GM19351 (cell line): ENCODE measurements around the gene SCD5.

Experiments used
- ATAC-seq: cut with Tn5 transposase; IDR thresholded peaks from one replicate; pipeline ENCODE4 v1.9.1; 2021; ENCODE audit warnings: mild to moderate bottlenecking, moderate library complexity; ENCODE audit not compliant: unreplicated experiment

Gene SCD5

DNA sequence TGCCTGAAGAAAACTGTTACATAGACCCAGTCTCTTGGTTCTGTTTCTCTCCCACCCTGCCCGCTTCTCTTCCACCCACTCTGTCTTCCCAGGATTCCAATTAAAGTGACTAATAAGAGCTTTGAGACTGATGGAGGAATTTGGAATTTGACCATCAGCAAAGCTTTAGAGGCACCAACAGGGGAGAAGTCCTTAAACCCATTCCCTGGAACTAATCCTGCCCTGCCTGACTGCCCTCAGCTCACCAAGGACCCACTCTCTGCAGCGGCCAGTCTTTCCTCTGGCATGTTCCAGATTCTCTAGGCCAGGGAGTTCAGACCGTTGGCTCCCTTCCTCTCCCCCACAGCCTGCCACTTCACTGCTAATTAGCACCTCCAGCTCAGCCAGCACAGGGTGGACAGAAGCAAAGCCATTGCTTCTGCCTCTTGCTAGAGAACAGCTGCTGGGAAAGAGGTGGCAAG lies 23.9 kb downstream of the SCD5 start:
- no peak for ATAC-seq

GRCh38 chr4:82773057-82773456 lies 25.5 kb downstream of the SCD5 start:
- no peak for ATAC-seq

- no peak for ATAC-seq
These were observed 28.0 kb downstream of the SCD5 start for GRCh38 chr4:82770607-82771006.

- no peak for ATAC-seq
These were observed 33.5 kb downstream of the SCD5 start for GRCh38 chr4:82765134-82765533.

DNA sequence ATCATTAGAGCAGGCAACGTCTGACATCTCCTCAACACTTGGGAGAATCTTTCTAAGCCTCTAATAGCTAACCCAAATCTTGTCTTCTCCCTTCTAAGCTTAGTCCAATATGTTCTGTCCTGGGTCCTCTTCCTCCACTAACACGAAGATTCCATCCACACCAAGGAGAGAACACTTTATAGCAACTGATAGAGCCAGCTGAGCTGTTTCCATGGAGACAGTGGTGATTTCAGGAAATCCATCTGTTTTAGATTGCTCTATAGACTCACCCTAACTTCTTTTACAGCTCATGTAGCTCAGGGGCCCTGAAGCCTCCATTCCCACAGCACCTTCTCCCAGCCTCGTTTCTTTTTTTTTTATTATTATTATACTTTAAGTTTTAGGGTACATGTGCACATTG lies 37.4 kb downstream of the SCD5 start:
- no peak for ATAC-seq

DNA sequence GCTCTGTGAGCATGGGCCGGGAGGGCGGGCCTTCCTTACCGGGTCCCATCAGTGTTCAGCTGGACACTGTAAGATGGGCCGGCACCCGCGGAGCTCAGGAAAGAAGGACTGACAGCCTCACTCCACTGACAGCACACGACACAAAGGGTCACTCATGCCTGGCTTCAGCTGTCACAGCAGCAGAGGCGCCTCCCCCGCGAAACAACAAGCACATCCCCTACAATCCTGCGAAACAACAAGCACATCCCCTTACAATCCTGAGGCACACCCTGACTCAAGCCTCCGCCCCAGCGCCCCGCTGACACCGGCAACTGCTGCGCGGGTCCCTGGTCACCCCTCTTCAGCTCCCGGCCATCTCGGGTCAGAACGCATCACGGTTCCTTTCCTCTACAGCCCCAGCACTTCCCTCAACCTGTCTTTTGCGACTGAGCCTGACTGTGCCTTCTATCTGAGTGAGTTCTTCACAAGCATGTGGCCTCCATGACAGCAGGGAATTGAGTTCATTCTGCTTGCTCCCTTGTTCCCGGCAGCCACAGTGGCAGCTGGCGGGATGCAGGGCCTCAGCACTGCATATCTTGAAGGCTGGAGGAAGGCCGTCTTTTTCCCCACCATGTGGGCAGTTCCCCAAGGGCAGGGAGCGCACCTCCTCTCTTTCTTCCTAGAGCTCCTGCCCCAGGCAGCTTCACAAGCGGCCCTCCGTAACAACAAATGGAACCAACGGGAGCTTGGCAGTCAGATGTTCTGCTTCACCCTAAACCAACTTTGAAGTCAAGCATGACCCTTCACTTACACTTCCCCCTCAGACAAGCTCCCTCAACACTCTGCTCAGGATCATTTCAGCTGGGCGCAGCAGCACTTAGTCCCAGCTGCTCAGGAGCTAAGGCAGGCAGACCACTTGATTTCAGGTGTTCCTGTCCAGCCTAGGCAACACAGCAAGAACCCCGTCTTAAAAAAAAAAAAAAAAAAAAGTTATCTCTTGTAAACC lies 39.6 kb downstream of the SCD5 start:
- ATAC-seq, result no peak

DNA sequence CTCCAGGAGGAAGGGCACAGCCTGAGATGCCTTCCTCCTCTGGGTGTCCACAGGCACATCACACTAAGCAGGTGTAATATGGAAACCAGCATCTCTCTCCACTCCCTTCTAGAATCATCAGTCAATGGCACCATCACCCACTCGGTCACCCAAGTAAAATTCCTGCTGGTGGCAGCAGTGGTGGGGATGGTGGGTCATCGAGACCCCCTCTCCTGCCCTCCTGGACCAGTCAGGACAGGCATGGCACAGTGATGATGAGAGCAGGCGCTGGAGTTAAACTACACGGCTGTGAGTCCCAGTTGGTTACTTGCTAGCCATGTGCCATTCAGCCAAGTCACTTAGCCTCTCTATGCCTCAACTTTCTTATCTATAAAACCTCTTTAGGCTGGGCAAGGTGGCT lies 42.5 kb downstream of the SCD5 start:
- no peak for ATAC-seq

DNA sequence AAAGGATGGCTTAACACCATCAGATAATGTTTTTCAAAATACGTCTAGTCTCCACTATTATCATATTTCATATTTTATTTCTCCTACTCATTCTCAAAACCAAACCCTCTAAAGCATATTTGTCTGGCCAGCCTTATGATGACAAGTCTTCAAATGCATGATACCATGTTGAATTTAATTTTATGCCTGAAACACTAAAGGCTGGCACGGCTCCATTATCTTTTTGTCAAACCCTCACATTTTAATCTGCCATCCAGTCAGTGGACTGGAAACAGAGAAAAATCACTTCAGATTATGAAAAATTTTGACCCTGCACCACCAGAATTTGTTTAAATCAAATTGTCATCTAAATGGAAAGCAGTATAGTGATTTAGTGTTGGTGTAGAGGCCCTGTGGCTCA lies 42.9 kb downstream of the SCD5 start:
- ATAC-seq, result no peak

GRCh38 chr4:82754513-82755165 lies 44.0 kb downstream of the SCD5 start:
- ATAC-seq, result no peak

GRCh38 chr4:82753725-82754410 lies 44.7 kb downstream of the SCD5 start:
- ATAC-seq, result no peak

GRCh38 chr4:82753238-82753637 lies 45.4 kb downstream of the SCD5 start:
- ATAC-seq, result no peak

GRCh38 chr4:82748810-82749470 lies 49.7 kb downstream of the SCD5 start:
- no peak for ATAC-seq

DNA sequence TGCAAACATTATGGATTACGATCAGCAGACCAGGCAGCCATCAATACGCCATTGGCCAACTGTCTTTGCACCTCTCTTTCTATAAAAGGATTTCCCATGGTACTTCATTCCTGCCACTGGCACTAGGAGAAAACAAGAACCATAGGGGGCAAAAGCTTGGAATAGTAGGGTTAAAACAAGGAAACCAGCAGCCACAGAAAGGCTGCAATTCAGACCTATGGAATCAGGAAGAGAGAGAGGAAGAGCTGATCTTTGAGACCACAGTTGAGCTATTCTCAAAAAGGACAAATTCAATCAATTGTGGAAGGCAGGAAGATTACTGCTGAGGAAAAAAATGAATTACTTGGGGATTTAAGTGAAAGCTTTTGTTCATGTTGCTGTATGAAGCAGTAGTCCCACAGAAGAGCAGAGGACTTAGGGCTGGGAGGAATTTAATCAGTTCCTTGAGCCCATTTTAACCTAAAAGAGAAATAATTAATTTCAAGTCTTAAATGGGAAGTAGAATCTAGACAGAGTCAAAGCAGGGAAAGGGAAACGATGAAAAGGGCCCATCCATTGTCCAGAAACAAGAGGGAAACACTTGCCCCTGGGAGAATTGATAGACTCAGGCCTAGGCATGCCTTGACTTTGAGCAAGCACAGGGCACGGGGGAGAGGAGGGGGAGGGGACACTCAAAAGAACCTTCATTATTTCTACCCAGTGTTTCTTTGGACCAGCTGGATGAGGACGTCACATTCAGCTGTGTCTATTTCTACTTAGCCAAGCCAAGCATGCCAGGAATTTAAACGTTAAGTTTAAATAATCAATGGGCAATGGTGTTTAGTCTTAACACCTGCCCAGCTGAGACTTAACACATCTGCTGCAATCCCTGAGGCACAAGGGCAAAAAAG lies 50.7 kb downstream of the SCD5 start:
- no peak for ATAC-seq

- no peak for ATAC-seq
These were observed 51.7 kb downstream of the SCD5 start for GRCh38 chr4:82746705-82747574.

- ATAC-seq, result no peak
These were observed 53.3 kb downstream of the SCD5 start for GRCh38 chr4:82745173-82745842.

DNA sequence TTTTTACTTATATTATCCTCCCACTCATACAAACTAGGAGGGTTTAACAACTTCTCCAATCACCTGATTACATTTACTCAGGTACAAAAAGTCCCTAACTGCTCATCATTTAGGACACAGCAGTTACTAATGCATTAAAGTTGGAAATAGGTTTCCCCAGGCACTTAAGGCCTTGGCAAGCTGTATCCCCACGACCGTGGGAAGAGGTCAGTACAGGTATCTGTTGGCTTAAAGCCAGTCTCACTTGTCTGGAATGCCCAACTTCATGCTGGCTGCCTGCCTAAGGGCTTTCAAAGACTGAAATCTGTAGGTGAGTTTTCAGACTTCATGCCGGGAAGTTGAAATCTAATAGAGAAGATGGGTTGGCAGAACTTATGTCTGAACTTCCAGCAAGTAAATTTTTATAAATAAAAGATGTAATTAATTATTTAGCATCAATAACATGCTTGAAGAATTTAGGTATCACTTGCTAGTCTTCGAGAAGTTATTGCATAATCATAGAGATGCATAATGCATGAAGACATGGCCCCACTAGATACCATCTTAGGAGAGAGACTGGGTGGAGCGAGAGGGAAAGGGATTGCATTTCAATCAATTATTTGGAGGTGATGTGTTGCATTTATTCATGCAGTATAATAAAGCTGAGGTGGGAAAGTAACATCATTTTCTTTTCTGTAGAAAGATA lies 54.2 kb downstream of the SCD5 start:
- ATAC-seq, result no peak

- ATAC-seq, result no peak
These were observed 57.4 kb downstream of the SCD5 start for GRCh38 chr4:82741188-82741587.
